Calu3 (cell line): Measurements from ENCODE around the gene SGTA. TPM values are rescaled to one million over a fixed set of nuclear protein-coding genes. Genes with fewer than 3 reads are reported as not detected.

Experiments
- BruUV-seq: library from RNA; stranded (reverse); fragments of 400-500 nt; replicated peaks from 2 replicates; lab custom pipeline; 2021; lab: Mats Ljungman, UMichigan
- CTCF ChIA-PET: fragments of 300-600 bp; sonication (Branson Sonifier 250); formaldehyde crosslinking; loops from one replicate; lab custom pipeline; 2022; ENCODE audit warnings: antibody characterized with exemption; lab: Charles Lee
- DNase-seq: peaks from one replicate; pipeline ENCODE4 v3.0.0; 2022
- H3K27ac Mint-ChIP-seq: one replicate; pipeline ENCODE4 v1.8.0; 2022; ENCODE audit warnings: mixed read lengths; ENCODE audit not compliant: unreplicated experiment
- H3K27me3 Mint-ChIP-seq: one replicate; pipeline ENCODE4 v1.8.0; 2022; ENCODE audit warnings: mixed read lengths; ENCODE audit not compliant: unreplicated experiment
- H3K36me3 Mint-ChIP-seq: one replicate; pipeline ENCODE4 v1.8.0; 2022; ENCODE audit warnings: mild to moderate bottlenecking, moderate library complexity, mixed read lengths; ENCODE audit not compliant: insufficient read depth, unreplicated experiment
- H3K4me1 Mint-ChIP-seq: one replicate; pipeline ENCODE4 v1.8.0; 2022; ENCODE audit warnings: mild to moderate bottlenecking, low read depth, mixed read lengths; ENCODE audit not compliant: unreplicated experiment
- H3K4me3 Mint-ChIP-seq: one replicate; pipeline ENCODE4 v1.8.0; 2022; ENCODE audit warnings: mild to moderate bottlenecking, low read depth, moderate library complexity, mixed read lengths; ENCODE audit not compliant: unreplicated experiment
- H3K9me3 Mint-ChIP-seq: one replicate; pipeline ENCODE4 v1.8.0; 2022; ENCODE audit warnings: low read depth, mixed read lengths; ENCODE audit not compliant: unreplicated experiment
- CTCF ChIP-seq: fragments of 200-600 bp; IDR thresholded peaks from one replicate; pipeline ENCODE4 v1.8.0; 2022; ENCODE audit warnings: antibody characterized with exemption; ENCODE audit not compliant: unreplicated experiment
- intact Hi-C: fragments of 100-400 bp; cut with micrococcal nuclease; formaldehyde crosslinking; loops from one replicate; pipeline ENCODE4 v1.10.0; 2022; ENCODE audit not compliant: unreplicated experiment
- total RNA-seq: library from RNA; stranded (reverse); gene quantifications from 2 replicates; pipeline ENCODE4 v1.2.3, GENCODE V29; 2022

SGTA gene
- total RNA-seq, 1 experiment from 2014 or later = 44.7 TPM

GRCh38 chr19:2807379-2808128, 24.5 kb upstream of the SGTA start:
- H3K36me3 Mint-ChIP-seq = peaks cover 13% of the 10 kb centered on the region
- no peak overlapping the region for H3K4me3 Mint-ChIP-seq
- H3K27me3 Mint-ChIP-seq = no peaks in the 10 kb centered on the region
- H3K9me3 Mint-ChIP-seq = no peaks in the 10 kb centered on the region
- no peak for DNase-seq
- no peak overlapping the region for H3K27ac Mint-ChIP-seq
- no peak for TF ChIP-seq CTCF
- intact Hi-C loops = no loop called here
- H3K4me1 Mint-ChIP-seq = no peaks in the 10 kb centered on the region
- BruUV-seq = no TSS peak
- CTCF ChIA-PET = no interaction called here

GRCh38 chr19:2806736-2807378, 23.8 kb upstream of the SGTA start:
- no TSS peak for BruUV-seq
- no peak for DNase-seq
- Mint-ChIP-seq H3K9me3 (no peaks in the 10 kb centered on the region), H3K27me3 (no peaks in the 10 kb centered on the region), H3K36me3 (peaks cover 16% of the 10 kb centered on the region), H3K4me1 (no peaks in the 10 kb centered on the region), H3K27ac (no peak overlapping the region), H3K4me3 (no peak overlapping the region)
- CTCF ChIA-PET = no interaction called here
- intact Hi-C loops = no loop called here
- TF ChIP-seq CTCF = no peak

DNA sequence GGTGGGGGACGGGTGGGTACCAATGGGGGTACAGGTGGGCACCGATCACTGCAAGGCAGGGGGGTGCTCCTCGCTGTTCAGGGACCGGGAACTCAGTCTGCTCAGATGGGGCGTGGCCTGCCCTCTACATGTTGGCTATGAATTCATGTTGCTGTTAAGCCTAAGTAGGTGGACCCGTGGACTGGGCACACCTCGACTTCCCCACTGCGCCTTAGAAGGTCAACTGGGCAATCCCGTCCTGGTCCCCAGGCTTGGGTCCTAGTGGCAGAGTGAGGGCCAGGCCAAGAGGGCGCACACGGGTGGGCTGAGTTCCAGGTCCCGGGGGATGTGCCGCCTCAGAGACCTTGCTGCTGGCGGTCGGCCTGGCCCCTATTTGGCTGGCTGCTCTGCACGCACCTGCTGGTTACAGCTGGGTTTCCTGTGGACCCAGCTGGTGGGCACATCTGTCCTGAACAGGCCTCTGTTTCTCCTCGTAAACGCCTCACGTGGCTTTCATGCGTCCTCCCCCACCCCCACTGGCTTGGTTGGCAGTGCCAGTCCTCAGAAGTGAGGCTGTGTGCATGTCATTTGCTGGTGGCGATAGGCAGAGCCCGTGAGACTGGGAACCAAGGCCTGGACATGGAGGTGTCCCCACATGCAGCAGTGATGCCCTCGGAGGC, 23.0 kb upstream of the SGTA start:
- no peak for DNase-seq
- CTCF ChIA-PET = no interaction called here
- intact Hi-C loops = no loop called here
- Mint-ChIP-seq H3K36me3 (peaks cover 16% of the 10 kb centered on the region), H3K4me1 (no peaks in the 10 kb centered on the region), H3K27me3 (no peaks in the 10 kb centered on the region), H3K27ac (no peak overlapping the region), H3K4me3 (no peak overlapping the region), H3K9me3 (no peaks in the 10 kb centered on the region)
- no peak for TF ChIP-seq CTCF
- BruUV-seq = no TSS peak

GRCh38 chr19:2805261-2805900, 22.3 kb upstream of the SGTA start:
- BruUV-seq = no TSS peak
- intact Hi-C loops = no loop called here
- no peaks in the 10 kb centered on the region for H3K9me3 Mint-ChIP-seq
- DNase-seq = no peak
- TF ChIP-seq CTCF = no peak
- H3K27ac Mint-ChIP-seq = no peak overlapping the region
- CTCF ChIA-PET = no interaction called here
- H3K36me3 Mint-ChIP-seq = peaks cover 16% of the 10 kb centered on the region
- no peaks in the 10 kb centered on the region for H3K27me3 Mint-ChIP-seq
- H3K4me3 Mint-ChIP-seq = no peak overlapping the region
- H3K4me1 Mint-ChIP-seq = no peaks in the 10 kb centered on the region
